ENCODE measurements around the gene TMEM40. TPM values are rescaled to one million over a fixed set of nuclear protein-coding genes. Genes with fewer than 3 reads are reported as not detected.

TMEM40 gene
- total and polyA plus RNA-seq, 7 donors = 0.30 to 4.4 (median 0.59) TPM

DNA sequence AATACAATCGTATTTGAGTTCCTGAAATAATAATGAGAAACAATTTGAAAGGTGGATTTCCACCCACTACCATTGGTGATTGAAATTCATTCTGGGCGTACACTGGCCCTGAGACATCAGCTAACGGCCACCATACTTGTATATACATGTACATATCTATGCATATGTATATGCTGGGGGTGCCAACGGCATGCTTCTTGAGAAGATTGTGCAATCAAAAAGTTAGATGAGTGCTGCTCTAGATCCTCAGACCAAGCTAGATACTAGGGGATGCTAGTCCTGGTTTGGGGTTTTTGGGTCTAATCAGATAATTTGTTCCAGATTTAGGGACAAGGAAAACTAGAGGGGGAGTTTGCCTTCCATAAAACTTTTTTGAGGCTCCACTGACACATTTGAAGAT, 2.9 kb downstream of the TMEM40 start:
- no peak overlapping the region for H3K4me3 ChIP-seq
- TF ChIP-seq, protein P1, sequence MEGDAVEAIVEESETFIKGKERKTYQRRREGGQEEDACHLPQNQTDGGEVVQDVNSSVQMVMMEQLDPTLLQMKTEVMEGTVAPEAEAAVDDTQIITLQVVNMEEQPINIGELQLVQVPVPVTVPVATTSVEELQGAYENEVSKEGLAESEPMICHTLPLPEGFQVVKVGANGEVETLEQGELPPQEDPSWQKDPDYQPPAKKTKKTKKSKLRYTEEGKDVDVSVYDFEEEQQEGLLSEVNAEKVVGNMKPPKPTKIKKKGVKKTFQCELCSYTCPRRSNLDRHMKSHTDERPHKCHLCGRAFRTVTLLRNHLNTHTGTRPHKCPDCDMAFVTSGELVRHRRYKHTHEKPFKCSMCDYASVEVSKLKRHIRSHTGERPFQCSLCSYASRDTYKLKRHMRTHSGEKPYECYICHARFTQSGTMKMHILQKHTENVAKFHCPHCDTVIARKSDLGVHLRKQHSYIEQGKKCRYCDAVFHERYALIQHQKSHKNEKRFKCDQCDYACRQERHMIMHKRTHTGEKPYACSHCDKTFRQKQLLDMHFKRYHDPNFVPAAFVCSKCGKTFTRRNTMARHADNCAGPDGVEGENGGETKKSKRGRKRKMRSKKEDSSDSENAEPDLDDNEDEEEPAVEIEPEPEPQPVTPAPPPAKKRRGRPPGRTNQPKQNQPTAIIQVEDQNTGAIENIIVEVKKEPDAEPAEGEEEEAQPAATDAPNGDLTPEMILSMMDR (IDR thresholded peaks at IDR 0.05) = no peak
- no peaks in the 10 kb centered on the region for H3K9me3 ChIP-seq
- H3K27me3 ChIP-seq (ENCODE audit: insufficient read depth in 3 of 3, low read length in 2 of 3) = no peaks in the 10 kb centered on the region
- peaks cover 29% of the 10 kb centered on the region for H3K4me1 ChIP-seq
- no peaks in the 10 kb centered on the region for H3K36me3 ChIP-seq (ENCODE audit: insufficient read depth in 1 of 2, low read depth in 1 of 2)
- intact Hi-C loops (cut with DNase I) = no loop called here
- DNase-seq = no peak
- 89 to 92% (median 89%) methylated on average over 4 of the region's 4 CpGs for WGBS, 3 donors
- ATAC-seq = no peak
- H3K27ac ChIP-seq = no peak overlapping the region

DNA sequence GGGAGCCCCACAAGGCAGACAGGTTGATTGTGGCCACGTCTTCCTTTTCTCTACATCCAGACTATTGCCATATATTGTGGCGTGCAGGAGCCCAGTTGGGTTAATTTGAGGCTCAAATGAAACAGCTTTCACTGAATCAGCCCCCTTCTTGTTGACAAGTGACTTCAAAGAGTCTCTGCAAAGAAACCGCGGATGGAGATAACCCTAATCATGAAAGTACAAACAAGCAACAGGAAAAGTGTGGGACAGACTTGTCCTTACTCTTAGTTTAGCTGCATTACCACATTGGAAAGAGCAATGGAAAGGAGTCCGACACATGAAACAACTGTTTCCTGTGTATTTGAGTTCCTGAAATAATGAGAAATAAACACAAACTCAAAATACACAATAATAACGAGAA, 3.3 kb downstream of the TMEM40 start:
- Histone ChIP-seq H3K27ac (no peak overlapping the region), H3K9me3 (no peaks in the 10 kb centered on the region), H3K4me1 (peaks cover 34% of the 10 kb centered on the region), H3K36me3 (ENCODE audit: insufficient read depth in 1 of 2, low read depth in 1 of 2) (no peaks in the 10 kb centered on the region), H3K27me3 (ENCODE audit: insufficient read depth in 3 of 3, low read length in 2 of 3) (no peaks in the 10 kb centered on the region), H3K4me3 (no peak overlapping the region)
- DNase-seq (no peak), ATAC-seq (no peak)
- 57 to 82% (median 78%) methylated on average over 6 of the region's 6 CpGs for WGBS, 3 donors
- TF ChIP-seq, protein P1 (IDR thresholded peaks at IDR 0.05) = no peak
- intact Hi-C loops (cut with DNase I) = no loop called here

DNA sequence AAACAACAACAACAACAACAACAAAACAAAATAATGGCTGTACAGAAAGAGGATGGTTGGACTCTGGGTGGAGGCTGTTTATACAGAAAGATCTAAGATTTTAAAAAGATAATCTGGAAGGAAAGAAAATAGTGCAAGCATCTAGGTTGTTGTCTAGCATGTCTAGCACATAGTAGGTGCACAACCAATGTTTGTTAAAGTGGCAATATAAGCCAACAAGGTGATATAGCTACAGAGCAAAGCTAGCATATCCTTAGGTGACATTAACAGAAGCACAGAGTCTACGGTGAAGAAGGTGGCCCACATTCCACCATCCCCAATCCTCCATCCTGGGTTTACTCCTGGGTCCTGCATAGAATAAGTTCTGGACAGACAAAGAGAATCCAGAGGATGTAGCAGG, 4.7 kb downstream of the TMEM40 start:
- WGBS, 3 donors = 92 to 100% (median 92%) methylated on average over 1 of the region's 1 CpG

DNA sequence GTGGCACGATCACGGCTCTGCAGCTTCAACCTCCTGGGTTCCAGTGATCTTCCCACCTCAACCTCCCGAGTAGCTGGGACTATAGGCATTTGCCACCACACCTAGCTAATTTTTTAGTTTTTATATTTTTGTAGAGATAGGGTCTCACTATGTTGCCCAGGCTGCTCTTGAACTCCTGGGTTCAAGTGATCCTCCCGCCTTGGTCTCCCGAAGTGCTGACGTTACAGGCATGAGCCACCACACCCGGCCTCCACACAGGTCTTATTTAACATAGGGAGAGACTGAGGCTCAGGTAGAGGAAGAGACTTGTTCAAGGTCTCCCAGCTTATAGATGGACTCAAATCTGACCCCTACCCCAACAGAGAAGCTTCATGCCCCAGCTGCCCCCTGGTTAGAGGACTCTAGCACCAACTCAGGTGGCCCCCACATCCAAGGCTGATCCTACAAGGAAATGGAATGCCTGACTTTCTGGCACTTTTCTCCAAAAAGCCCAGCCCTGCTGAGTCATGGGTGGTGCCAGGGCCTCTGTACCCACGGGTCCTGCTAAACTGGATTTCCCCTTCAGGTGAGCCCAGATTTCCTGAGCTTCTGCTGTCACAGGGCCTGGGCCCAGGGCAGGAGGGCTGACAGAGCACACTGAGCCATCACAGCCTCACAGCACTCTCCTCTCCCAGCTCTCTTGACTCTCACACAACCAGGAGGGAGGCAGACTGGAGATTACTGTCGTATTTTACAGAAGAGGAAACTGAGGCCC, 5.6 kb downstream of the TMEM40 start:
- no peak overlapping the region for H3K4me3 ChIP-seq
- 88 to 90% (median 89%) methylated on average over 9 of the region's 9 CpGs for WGBS, 3 donors
- ATAC-seq = no peak
- H3K36me3 ChIP-seq (ENCODE audit: insufficient read depth in 1 of 2, low read depth in 1 of 2) = no peaks in the 10 kb centered on the region
- H3K9me3 ChIP-seq = no peaks in the 10 kb centered on the region
- intact Hi-C loops (cut with DNase I) = no loop called here
- TF ChIP-seq, protein P1 (IDR thresholded peaks at IDR 0.05) = no peak
- peaks cover 39% of the 10 kb centered on the region for H3K4me1 ChIP-seq
- no peaks in the 10 kb centered on the region for H3K27me3 ChIP-seq (ENCODE audit: insufficient read depth in 3 of 3, low read length in 2 of 3)
- peak overlapping the region; percentile 88 for H3K27ac ChIP-seq
- no peak for DNase-seq

More for the DNA sequence above, 4.7 kb downstream of the TMEM40 start:
- no peaks in the 10 kb centered on the region for H3K9me3 ChIP-seq
- no peak overlapping the region for H3K27ac ChIP-seq
- H3K4me3 ChIP-seq = no peak overlapping the region
- peaks cover 40% of the 10 kb centered on the region for H3K4me1 ChIP-seq
- intact Hi-C loops (cut with DNase I) = no loop called here
- ATAC-seq (no peak), DNase-seq (no peak)
- TF ChIP-seq, protein P1 (IDR thresholded peaks at IDR 0.05) = no peak
- no peaks in the 10 kb centered on the region for H3K27me3 ChIP-seq (ENCODE audit: insufficient read depth in 3 of 3, low read length in 2 of 3)
- H3K36me3 ChIP-seq (ENCODE audit: insufficient read depth in 1 of 2, low read depth in 1 of 2) = no peaks in the 10 kb centered on the region

DNA sequence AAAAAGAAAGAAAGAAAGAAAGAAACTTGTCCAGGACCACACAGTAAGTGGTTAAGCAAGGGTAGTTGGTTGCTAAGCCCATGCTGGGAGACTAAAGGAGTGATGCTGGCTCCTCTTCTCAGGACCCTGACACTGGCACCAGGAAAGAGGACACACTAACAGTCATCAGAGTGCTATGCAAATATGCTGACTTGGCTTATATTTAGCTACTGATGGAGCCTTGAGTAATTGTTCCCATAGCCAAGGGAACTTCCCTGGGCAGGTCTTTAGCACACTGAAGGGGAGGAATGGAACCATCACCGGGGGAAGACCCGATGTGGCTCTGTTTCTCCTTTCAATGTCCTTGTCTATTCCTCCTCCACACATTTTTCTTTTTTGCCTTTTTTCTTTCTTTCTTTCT, 6.2 kb downstream of the TMEM40 start:
- TF ChIP-seq, protein P1 (IDR thresholded peaks at IDR 0.05) = no peak
- Histone ChIP-seq H3K27me3 (ENCODE audit: insufficient read depth in 3 of 3, low read length in 2 of 3) (no peaks in the 10 kb centered on the region), H3K4me1 (peaks cover 33% of the 10 kb centered on the region), H3K27ac (peak overlapping the region; percentile 88), H3K9me3 (no peaks in the 10 kb centered on the region), H3K36me3 (ENCODE audit: insufficient read depth in 1 of 2, low read depth in 1 of 2) (no peaks in the 10 kb centered on the region), H3K4me3 (no peak overlapping the region)
- ATAC-seq (peak; percentile 36 to 71 (median 53)), DNase-seq (no peak)
- 59 to 84% (median 81%) methylated on average over 2 of the region's 2 CpGs for WGBS, 3 donors
- intact Hi-C loops (cut with DNase I) = no loop called here
